ENCODE results near the gene CEP70. TPM values are rescaled to one million over a fixed set of nuclear protein-coding genes. Genes with fewer than 3 reads are reported as not detected.
"Not testable (repeated sequence)": the region's sequence is repeated elsewhere in the genome, so short reads cannot be mapped to it uniquely, and the experiment has no call there.

CEP70 gene
- total and polyA plus RNA-seq, 4 donors: 14.6 to 49.5 (median 21.5) TPM

GRCh38 chr3:138573138-138573537 lies 20.9 kb downstream of the CEP70 start:
- Histone ChIP-seq H3K9me3 (ENCODE audit: control insufficient read depth, low read length) (peaks cover 3% of the 10 kb centered on the region), H3K36me3 (ENCODE audit: control insufficient read depth in 1 of 2, insufficient read depth in 2 of 2, low read length in 1 of 2) (peaks cover 0 to 1% of the 10 kb centered on the region in 2 donors), H3K4me1 (ENCODE audit: control insufficient read depth in 1 of 2, insufficient read depth in 2 of 2, low read length in 2 of 2) (no peaks in the 10 kb centered on the region), H3K27ac (ENCODE audit: low read depth in 1 of 2, low read length in 2 of 2) (no peak overlapping the region), H3K27me3 (ENCODE audit: control insufficient read depth in 1 of 2, insufficient read depth in 2 of 2, low read length in 1 of 2) (no peaks in the 10 kb centered on the region), H3K4me3 (ENCODE audit: low read length in 2 of 2) (no peak overlapping the region)
- DNase-seq: no peak
- 86 to 87% methylated on average over 1 of the region's 1 CpG for WGBS, 2 donors
- intact Hi-C loops (cut with DNase I): no loop called here
- ATAC-seq (ENCODE audit: low FRiP score): no peak

- H3K4me1 ChIP-seq (ENCODE audit: control insufficient read depth in 1 of 2, insufficient read depth in 2 of 2, low read length in 2 of 2); intact Hi-C loops (cut with DNase I); H3K27me3 ChIP-seq (ENCODE audit: control insufficient read depth in 1 of 2, insufficient read depth in 2 of 2, low read length in 1 of 2); ATAC-seq (ENCODE audit: low FRiP score); DNase-seq; H3K9me3 ChIP-seq (ENCODE audit: control insufficient read depth, low read length); H3K4me3 ChIP-seq (ENCODE audit: low read length in 2 of 2); H3K36me3 ChIP-seq (ENCODE audit: control insufficient read depth in 1 of 2, insufficient read depth in 2 of 2, low read length in 1 of 2); H3K27ac ChIP-seq (ENCODE audit: low read depth in 1 of 2, low read length in 2 of 2): not testable (repeated sequence)
- 95 to 97% methylated on average over 8 of the region's 8 CpGs for WGBS, 2 donors
Observed at GRCh38 chr3:138569624-138570023, 24.4 kb downstream of the CEP70 start.

GRCh38 chr3:138569090-138569489 lies 25.0 kb downstream of the CEP70 start:
- no peaks in the 10 kb centered on the region for H3K4me1 ChIP-seq (ENCODE audit: control insufficient read depth in 1 of 2, insufficient read depth in 2 of 2, low read length in 2 of 2)
- intact Hi-C loops (cut with DNase I): no loop called here
- no peak for DNase-seq
- no peaks in the 10 kb centered on the region for H3K27me3 ChIP-seq (ENCODE audit: control insufficient read depth in 1 of 2, insufficient read depth in 2 of 2, low read length in 1 of 2)
- H3K27ac ChIP-seq (ENCODE audit: low read depth in 1 of 2, low read length in 2 of 2): no peak overlapping the region
- 72 to 75% methylated on average over 2 of the region's 2 CpGs for WGBS, 2 donors
- peaks cover 0 to 1% of the 10 kb centered on the region in 2 donors for H3K36me3 ChIP-seq (ENCODE audit: control insufficient read depth in 1 of 2, insufficient read depth in 2 of 2, low read length in 1 of 2)
- no peak overlapping the region for H3K4me3 ChIP-seq (ENCODE audit: low read length in 2 of 2)
- peaks cover 2% of the 10 kb centered on the region for H3K9me3 ChIP-seq (ENCODE audit: control insufficient read depth, low read length)
- ATAC-seq (ENCODE audit: low FRiP score): no peak

- Histone ChIP-seq H3K27ac (ENCODE audit: low read depth in 1 of 2, low read length in 2 of 2) (no peak overlapping the region), H3K36me3 (ENCODE audit: control insufficient read depth in 1 of 2, insufficient read depth in 2 of 2, low read length in 1 of 2) (no peaks in the 10 kb centered on the region), H3K9me3 (ENCODE audit: control insufficient read depth, low read length) (no peaks in the 10 kb centered on the region), H3K27me3 (ENCODE audit: control insufficient read depth in 1 of 2, insufficient read depth in 2 of 2, low read length in 1 of 2) (no peaks in the 10 kb centered on the region), H3K4me3 (ENCODE audit: low read length in 2 of 2) (no peak overlapping the region), H3K4me1 (ENCODE audit: control insufficient read depth in 1 of 2, insufficient read depth in 2 of 2, low read length in 2 of 2) (no peaks in the 10 kb centered on the region)
- no peak for DNase-seq
- intact Hi-C loops (cut with DNase I): no loop called here
- no peak for ATAC-seq (ENCODE audit: low FRiP score)
Observed at GRCh38 chr3:138567403-138567802, 26.7 kb downstream of the CEP70 start.

GRCh38 chr3:138566293-138566692 lies 27.8 kb downstream of the CEP70 start:
- ATAC-seq (ENCODE audit: low FRiP score); H3K4me1 ChIP-seq (ENCODE audit: control insufficient read depth in 1 of 2, insufficient read depth in 2 of 2, low read length in 2 of 2); H3K9me3 ChIP-seq (ENCODE audit: control insufficient read depth, low read length); intact Hi-C loops (cut with DNase I); H3K27ac ChIP-seq (ENCODE audit: low read depth in 1 of 2, low read length in 2 of 2); H3K36me3 ChIP-seq (ENCODE audit: control insufficient read depth in 1 of 2, insufficient read depth in 2 of 2, low read length in 1 of 2); H3K27me3 ChIP-seq (ENCODE audit: control insufficient read depth in 1 of 2, insufficient read depth in 2 of 2, low read length in 1 of 2); H3K4me3 ChIP-seq (ENCODE audit: low read length in 2 of 2); DNase-seq: not testable (repeated sequence)
- 76 to 88% methylated on average over 2 of the region's 2 CpGs for WGBS, 2 donors

GRCh38 chr3:138562902-138563301 lies 31.2 kb downstream of the CEP70 start:
- H3K27me3 ChIP-seq (ENCODE audit: control insufficient read depth in 1 of 2, insufficient read depth in 2 of 2, low read length in 1 of 2); intact Hi-C loops (cut with DNase I); H3K4me1 ChIP-seq (ENCODE audit: control insufficient read depth in 1 of 2, insufficient read depth in 2 of 2, low read length in 2 of 2); ATAC-seq (ENCODE audit: low FRiP score); H3K27ac ChIP-seq (ENCODE audit: low read depth in 1 of 2, low read length in 2 of 2); H3K4me3 ChIP-seq (ENCODE audit: low read length in 2 of 2); H3K9me3 ChIP-seq (ENCODE audit: control insufficient read depth, low read length); DNase-seq; H3K36me3 ChIP-seq (ENCODE audit: control insufficient read depth in 1 of 2, insufficient read depth in 2 of 2, low read length in 1 of 2): not testable (repeated sequence)
- WGBS, 2 donors: 95 to 96% methylated on average over 1 of the region's 1 CpG

- peaks cover 0 to 3% of the 10 kb centered on the region in 2 donors for H3K36me3 ChIP-seq (ENCODE audit: control insufficient read depth in 1 of 2, insufficient read depth in 2 of 2, low read length in 1 of 2)
Observed at GRCh38 chr3:138560501-138560900, 33.6 kb downstream of the CEP70 start.

GRCh38 chr3:138559134-138559533 lies 34.9 kb downstream of the CEP70 start:
- peaks cover 0 to 3% of the 10 kb centered on the region in 2 donors for H3K36me3 ChIP-seq (ENCODE audit: control insufficient read depth in 1 of 2, insufficient read depth in 2 of 2, low read length in 1 of 2)
- H3K4me3 ChIP-seq (ENCODE audit: low read length in 2 of 2): no peak overlapping the region
- WGBS, 2 donors: 91 to 97% methylated on average over 4 of the region's 4 CpGs
- no peak overlapping the region for H3K27ac ChIP-seq (ENCODE audit: low read depth in 1 of 2, low read length in 2 of 2)
- H3K9me3 ChIP-seq (ENCODE audit: control insufficient read depth, low read length): peaks cover 1% of the 10 kb centered on the region
- intact Hi-C loops (cut with DNase I): no loop called here
- DNase-seq (no peak), ATAC-seq (ENCODE audit: low FRiP score) (no peak)
- no peaks in the 10 kb centered on the region for H3K4me1 ChIP-seq (ENCODE audit: control insufficient read depth in 1 of 2, insufficient read depth in 2 of 2, low read length in 2 of 2)
- H3K27me3 ChIP-seq (ENCODE audit: control insufficient read depth in 1 of 2, insufficient read depth in 2 of 2, low read length in 1 of 2): no peaks in the 10 kb centered on the region

More at GRCh38 chr3:138560501-138560900, 33.6 kb downstream of the CEP70 start:
- H3K4me1 ChIP-seq (ENCODE audit: control insufficient read depth in 1 of 2, insufficient read depth in 2 of 2, low read length in 2 of 2): no peaks in the 10 kb centered on the region
- H3K27ac ChIP-seq (ENCODE audit: low read depth in 1 of 2, low read length in 2 of 2): no peak overlapping the region
- DNase-seq (no peak), ATAC-seq (ENCODE audit: low FRiP score) (no peak)
- WGBS, 2 donors: 97 to 98% methylated on average over 6 of the region's 6 CpGs
- intact Hi-C loops (cut with DNase I): no loop called here
- peaks cover 1% of the 10 kb centered on the region for H3K9me3 ChIP-seq (ENCODE audit: control insufficient read depth, low read length)
- no peaks in the 10 kb centered on the region for H3K27me3 ChIP-seq (ENCODE audit: control insufficient read depth in 1 of 2, insufficient read depth in 2 of 2, low read length in 1 of 2)
- H3K4me3 ChIP-seq (ENCODE audit: low read length in 2 of 2): no peak overlapping the region

- H3K27me3 ChIP-seq (ENCODE audit: control insufficient read depth in 1 of 2, insufficient read depth in 2 of 2, low read length in 1 of 2); H3K9me3 ChIP-seq (ENCODE audit: control insufficient read depth, low read length); H3K36me3 ChIP-seq (ENCODE audit: control insufficient read depth in 1 of 2, insufficient read depth in 2 of 2, low read length in 1 of 2); H3K27ac ChIP-seq (ENCODE audit: low read depth in 1 of 2, low read length in 2 of 2); H3K4me1 ChIP-seq (ENCODE audit: control insufficient read depth in 1 of 2, insufficient read depth in 2 of 2, low read length in 2 of 2); H3K4me3 ChIP-seq (ENCODE audit: low read length in 2 of 2); DNase-seq; intact Hi-C loops (cut with DNase I); ATAC-seq (ENCODE audit: low FRiP score): not testable (repeated sequence)
- WGBS, 2 donors: 97 to 98% methylated on average over 5 of the region's 5 CpGs
Observed at GRCh38 chr3:138554775-138555174, 39.3 kb downstream of the CEP70 start.
